Sigmoid colon (tissue), 4 donors: ENCODE data around the gene CDKAL1.

Source experiments
- CTCF ChIP-seq, 4 experiments: fragments of 450-650 bp in 3 of 4; fragments of 200-600 bp in 1 of 4; IDR thresholded peaks; one replicate each; pipeline ENCODE4 v1.5.1; 2016 to 2019; ENCODE audit warnings: antibody characterized with exemption in 4 of 4, mild to moderate bottlenecking in 3 of 4, moderate library complexity in 2 of 4
- POLR2AphosphoS5 ChIP-seq, 4 donors: sonication (generic); formaldehyde crosslinking; IDR thresholded peaks; one replicate each; pipeline ENCODE4 v1.6.1; 2017; ENCODE audit warnings: antibody characterized with exemption in 4 of 4

GRCh38 chr6:20684474-20684873, 150.2 kb downstream of the CDKAL1 start:
- no peak for TF ChIP-seq CTCF (IDR thresholded peaks at IDR 0.05)
- no peak for TF ChIP-seq POLR2AphosphoS5 (IDR thresholded peaks at IDR 0.05)
